HCT116 (cell line): Measurements from ENCODE around the gene MAPRE2.

Experiments used
- CBX3 ChIP-seq: IDR thresholded peaks from 2 replicates; pipeline ENCODE4 v1.6.1; 2012; ENCODE audit warnings: low read depth
- CEBPB ChIP-seq: IDR thresholded peaks from 2 replicates; pipeline ENCODE4 v1.6.1; 2012; ENCODE audit warnings: low read depth
- EZH2phosphoT487 ChIP-seq: fragments of 200-600 bp; IDR thresholded peaks from 2 replicates; pipeline ENCODE4 v1.6.1; 2018; ENCODE audit warnings: antibody characterized with exemption, borderline replicate concordance
- POLR2A ChIP-seq: IDR thresholded peaks from 2 replicates; pipeline ENCODE4 v1.7.0; 2011; ENCODE audit warnings: borderline replicate concordance; ENCODE audit not compliant: insufficient read depth, insufficient read length; ENCODE audit errors: extremely low read depth
- RAD21 ChIP-seq: IDR thresholded peaks from 2 replicates; pipeline ENCODE4 v1.6.1; 2012; ENCODE audit warnings: low read depth, mild to moderate bottlenecking
- SP1 ChIP-seq: IDR thresholded peaks from 2 replicates; pipeline ENCODE4 v1.6.1; 2012; ENCODE audit warnings: low read depth
- TF ChIP-seq, protein P1 (sequence below), 3 experiments: fragments of 200-600 bp in 1 of 3; sonication (generic) in 1 of 3; IDR thresholded peaks in 2 of 3; conservative IDR thresholded peaks in 1 of 3; 2 replicates each; pipeline ENCODE4 v1.5.1; 2012 to 2017; ENCODE audit warnings: low read depth in 2 of 3, low read length in 2 of 3, antibody characterized with exemption in 1 of 3, borderline replicate concordance in 1 of 3, control low read depth in 1 of 3, mild to moderate bottlenecking in 1 of 3, mixed read lengths in 1 of 3, mixed run types in 1 of 3, moderate library complexity in 1 of 3; ENCODE audit not compliant: insufficient read depth in 1 of 3
- TF ChIP-seq, protein P2 (sequence below): IDR thresholded peaks from 2 replicates; pipeline ENCODE4 v1.6.1; 2012; ENCODE audit warnings: low read depth
- TF ChIP-seq, protein P3 (sequence below): IDR thresholded peaks from 2 replicates; pipeline ENCODE4 v1.6.1; 2012

DNA sequence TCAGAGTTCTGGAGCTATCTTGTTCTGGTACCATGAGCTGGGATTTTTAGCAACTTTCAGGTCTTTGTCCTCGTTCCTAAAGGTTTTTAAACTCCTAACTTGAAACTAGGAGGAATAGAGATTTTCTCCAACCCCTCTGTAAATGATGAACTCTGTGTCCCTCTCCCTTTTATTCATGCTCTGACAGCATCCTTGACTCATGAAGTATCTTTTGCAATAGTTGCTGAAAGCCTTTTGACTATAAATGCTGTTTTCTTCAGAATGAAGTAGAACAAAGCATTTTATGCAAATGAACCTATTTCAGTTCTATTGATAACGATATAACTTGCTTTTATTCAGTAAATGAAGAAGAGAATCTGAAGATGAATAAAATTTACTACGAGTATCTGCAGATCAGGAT lies 17.0 kb upstream of the MAPRE2 start:
- TF ChIP-seq, protein P1, sequence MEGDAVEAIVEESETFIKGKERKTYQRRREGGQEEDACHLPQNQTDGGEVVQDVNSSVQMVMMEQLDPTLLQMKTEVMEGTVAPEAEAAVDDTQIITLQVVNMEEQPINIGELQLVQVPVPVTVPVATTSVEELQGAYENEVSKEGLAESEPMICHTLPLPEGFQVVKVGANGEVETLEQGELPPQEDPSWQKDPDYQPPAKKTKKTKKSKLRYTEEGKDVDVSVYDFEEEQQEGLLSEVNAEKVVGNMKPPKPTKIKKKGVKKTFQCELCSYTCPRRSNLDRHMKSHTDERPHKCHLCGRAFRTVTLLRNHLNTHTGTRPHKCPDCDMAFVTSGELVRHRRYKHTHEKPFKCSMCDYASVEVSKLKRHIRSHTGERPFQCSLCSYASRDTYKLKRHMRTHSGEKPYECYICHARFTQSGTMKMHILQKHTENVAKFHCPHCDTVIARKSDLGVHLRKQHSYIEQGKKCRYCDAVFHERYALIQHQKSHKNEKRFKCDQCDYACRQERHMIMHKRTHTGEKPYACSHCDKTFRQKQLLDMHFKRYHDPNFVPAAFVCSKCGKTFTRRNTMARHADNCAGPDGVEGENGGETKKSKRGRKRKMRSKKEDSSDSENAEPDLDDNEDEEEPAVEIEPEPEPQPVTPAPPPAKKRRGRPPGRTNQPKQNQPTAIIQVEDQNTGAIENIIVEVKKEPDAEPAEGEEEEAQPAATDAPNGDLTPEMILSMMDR (IDR thresholded peaks at IDR 0.05 in 2 of 3, conservative IDR thresholded peaks at IDR 0.05 in 1 of 3; ENCODE audit: borderline replicate concordance in 1 of 3, insufficient read depth in 1 of 3, low read depth in 2 of 3, low read length in 2 of 3): no peak
- TF ChIP-seq EZH2phosphoT487 (no peak), CBX3 (no peak), POLR2A (no peak), RAD21 (no peak), SP1 (no peak), CEBPB (no peak)
- TF ChIP-seq, protein P2, sequence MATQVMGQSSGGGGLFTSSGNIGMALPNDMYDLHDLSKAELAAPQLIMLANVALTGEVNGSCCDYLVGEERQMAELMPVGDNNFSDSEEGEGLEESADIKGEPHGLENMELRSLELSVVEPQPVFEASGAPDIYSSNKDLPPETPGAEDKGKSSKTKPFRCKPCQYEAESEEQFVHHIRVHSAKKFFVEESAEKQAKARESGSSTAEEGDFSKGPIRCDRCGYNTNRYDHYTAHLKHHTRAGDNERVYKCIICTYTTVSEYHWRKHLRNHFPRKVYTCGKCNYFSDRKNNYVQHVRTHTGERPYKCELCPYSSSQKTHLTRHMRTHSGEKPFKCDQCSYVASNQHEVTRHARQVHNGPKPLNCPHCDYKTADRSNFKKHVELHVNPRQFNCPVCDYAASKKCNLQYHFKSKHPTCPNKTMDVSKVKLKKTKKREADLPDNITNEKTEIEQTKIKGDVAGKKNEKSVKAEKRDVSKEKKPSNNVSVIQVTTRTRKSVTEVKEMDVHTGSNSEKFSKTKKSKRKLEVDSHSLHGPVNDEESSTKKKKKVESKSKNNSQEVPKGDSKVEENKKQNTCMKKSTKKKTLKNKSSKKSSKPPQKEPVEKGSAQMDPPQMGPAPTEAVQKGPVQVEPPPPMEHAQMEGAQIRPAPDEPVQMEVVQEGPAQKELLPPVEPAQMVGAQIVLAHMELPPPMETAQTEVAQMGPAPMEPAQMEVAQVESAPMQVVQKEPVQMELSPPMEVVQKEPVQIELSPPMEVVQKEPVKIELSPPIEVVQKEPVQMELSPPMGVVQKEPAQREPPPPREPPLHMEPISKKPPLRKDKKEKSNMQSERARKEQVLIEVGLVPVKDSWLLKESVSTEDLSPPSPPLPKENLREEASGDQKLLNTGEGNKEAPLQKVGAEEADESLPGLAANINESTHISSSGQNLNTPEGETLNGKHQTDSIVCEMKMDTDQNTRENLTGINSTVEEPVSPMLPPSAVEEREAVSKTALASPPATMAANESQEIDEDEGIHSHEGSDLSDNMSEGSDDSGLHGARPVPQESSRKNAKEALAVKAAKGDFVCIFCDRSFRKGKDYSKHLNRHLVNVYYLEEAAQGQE: no peak
- TF ChIP-seq, protein P3, sequence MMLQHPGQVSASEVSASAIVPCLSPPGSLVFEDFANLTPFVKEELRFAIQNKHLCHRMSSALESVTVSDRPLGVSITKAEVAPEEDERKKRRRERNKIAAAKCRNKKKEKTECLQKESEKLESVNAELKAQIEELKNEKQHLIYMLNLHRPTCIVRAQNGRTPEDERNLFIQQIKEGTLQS: no peak
